ENCODE results near the gene RAB11A.

Gene RAB11A

GRCh38 chr15:65828585-65828984 is 40.7 kb upstream of the RAB11A start:
- no peak for TF ChIP-seq CTCF (IDR thresholded peaks at IDR 0.05; ENCODE audit: low read depth, low read length)

GRCh38 chr15:65829130-65829764 is 40.0 kb upstream of the RAB11A start:
- no peak for DNase-seq (ENCODE audit: extremely low read depth, low read depth)

More at GRCh38 chr15:65828585-65828984, 40.7 kb upstream of the RAB11A start:
- no peak for DNase-seq (ENCODE audit: extremely low read depth, low read depth)

GRCh38 chr15:65832549-65833364 is 36.5 kb upstream of the RAB11A start:
- DNase-seq (ENCODE audit: extremely low read depth, low read depth), result peak; percentile 83
- TF ChIP-seq CTCF (IDR thresholded peaks at IDR 0.05; ENCODE audit: low read depth, low read length), result peak; percentile 20

More at GRCh38 chr15:65829130-65829764, 40.0 kb upstream of the RAB11A start:
- peak; percentile 37 for TF ChIP-seq CTCF (IDR thresholded peaks at IDR 0.05; ENCODE audit: low read depth, low read length)

GRCh38 chr15:65833501-65834205 is 35.6 kb upstream of the RAB11A start:
- no peak for TF ChIP-seq CTCF (IDR thresholded peaks at IDR 0.05; ENCODE audit: low read depth, low read length)
- no peak for DNase-seq (ENCODE audit: extremely low read depth, low read depth)

- DNase-seq (ENCODE audit: extremely low read depth, low read depth), result no peak
Observed at GRCh38 chr15:65834603-65835282, 34.5 kb upstream of the RAB11A start.

GRCh38 chr15:65835447-65835846 is 33.8 kb upstream of the RAB11A start:
- DNase-seq (ENCODE audit: extremely low read depth, low read depth), result no peak
- no peak for TF ChIP-seq CTCF (IDR thresholded peaks at IDR 0.05; ENCODE audit: low read depth, low read length)

More at GRCh38 chr15:65834603-65835282, 34.5 kb upstream of the RAB11A start:
- no peak for TF ChIP-seq CTCF (IDR thresholded peaks at IDR 0.05; ENCODE audit: low read depth, low read length)
